IMR-90 (cell line): Measurements from ENCODE around the gene PLEKHG1. TPM values are rescaled to one million over a fixed set of nuclear protein-coding genes. Genes with fewer than 3 reads are reported as not detected.

Experiments
- ATAC-seq: fragments of 200-7000 bp; cut with Tn5 transposase; 2 replicates; pipeline ENCODE4 v1.9.1; 2020; ENCODE audit warnings: low read depth, mild to moderate bottlenecking, moderate library complexity
- BruUV-seq: library from RNA; stranded (reverse); fragments of 400-500 nt; replicated peaks from 2 replicates; lab custom pipeline; 2021; lab: Mats Ljungman, UMichigan
- CTCF ChIA-PET: fragments of 300-600 bp; formaldehyde crosslinking; extraction: SDS; loops from one replicate; lab custom pipeline; 2021; ENCODE audit warnings: antibody characterized with exemption; lab: Yijun Ruan, JAX
- POLR2A ChIA-PET: fragments of 300-600 bp; sonication (Branson Sonifier 250); formaldehyde crosslinking; loops from one replicate; lab custom pipeline; 2022; ENCODE audit warnings: antibody characterized with exemption; ENCODE audit not compliant: unreplicated experiment; lab: Charles Lee
- DNase-seq: peaks from one replicate; pipeline ENCODE4 v3.0.0; 2013
- H2AFZ ChIP-seq: replicated peaks from 2 replicates; pipeline ENCODE3; 2013; ENCODE audit warnings: low read length, mild to moderate bottlenecking; ENCODE audit not compliant: poor library complexity
- H2AK5ac ChIP-seq: 2 replicates; pipeline ENCODE4 v1.6.1; 2013; ENCODE audit warnings: low read depth, low read length, inconsistent platforms
- H2AK9ac ChIP-seq: replicated peaks from 2 replicates; pipeline ENCODE3; 2013; ENCODE audit warnings: mild to moderate bottlenecking, low read depth, low read length, moderate library complexity; ENCODE audit not compliant: poor library complexity
- H2BK120ac ChIP-seq: 2 replicates; pipeline ENCODE4 v1.6.1; 2013; ENCODE audit warnings: low read depth, low read length, inconsistent platforms
- H2BK15ac ChIP-seq: 3 replicates; pipeline ENCODE4 v1.6.1; 2013; ENCODE audit warnings: low read depth, low read length, inconsistent platforms
- H2BK20ac ChIP-seq: 2 replicates; pipeline ENCODE4 v1.6.1; 2013; ENCODE audit warnings: low read depth, mild to moderate bottlenecking, inconsistent platforms, low read length, moderate library complexity
- H2BK5ac ChIP-seq: 2 replicates; pipeline ENCODE4 v1.6.1; 2013; ENCODE audit warnings: mild to moderate bottlenecking, low read depth, low read length, inconsistent platforms; ENCODE audit not compliant: poor library complexity, severe bottlenecking
- H3K14ac ChIP-seq: replicated peaks from 2 replicates; pipeline ENCODE4 v1.6.1; 2013; ENCODE audit warnings: low read depth, low read length, inconsistent platforms
- H3K18ac ChIP-seq: 2 replicates; pipeline ENCODE4 v1.6.1; 2013; ENCODE audit warnings: low read depth, low read length, control low read depth
- H3K23ac ChIP-seq: 2 replicates; pipeline ENCODE4 v1.6.1; 2013; ENCODE audit warnings: low read depth, low read length, inconsistent platforms
- H3K27ac ChIP-seq: 2 replicates; pipeline ENCODE4 v1.5.1; 2013; ENCODE audit warnings: mild to moderate bottlenecking, control low read depth, low read length; ENCODE audit not compliant: insufficient read depth
- H3K27me3 ChIP-seq: 2 replicates; pipeline ENCODE4 v1.6.1; 2013; ENCODE audit warnings: low read length; ENCODE audit not compliant: control insufficient read depth, insufficient read depth
- H3K36me3 ChIP-seq: 2 replicates; pipeline ENCODE4 v1.6.1; 2013; ENCODE audit warnings: low read length, mixed read lengths; ENCODE audit not compliant: control insufficient read depth, insufficient read depth
- H3K4ac ChIP-seq: 2 replicates; pipeline ENCODE4 v1.6.1; 2013; ENCODE audit warnings: low read depth, low read length, inconsistent platforms
- H3K4me1 ChIP-seq: 2 replicates; pipeline ENCODE4 v1.6.1; 2013; ENCODE audit warnings: low read length, mixed read lengths; ENCODE audit not compliant: control insufficient read depth, insufficient read depth
- H3K4me2 ChIP-seq: 2 replicates; pipeline ENCODE4 v1.6.1; 2013; ENCODE audit warnings: low read depth, mild to moderate bottlenecking, control low read depth, low read length, moderate library complexity
- H3K4me3 ChIP-seq: 2 replicates; pipeline ENCODE4 v1.5.1; 2013; ENCODE audit warnings: low read depth, mild to moderate bottlenecking, control low read depth, low read length, moderate library complexity; ENCODE audit not compliant: insufficient read depth
- H3K56ac ChIP-seq: 2 replicates; pipeline ENCODE4 v1.6.1; 2013; ENCODE audit warnings: low read length, inconsistent platforms; ENCODE audit not compliant: insufficient read depth; ENCODE audit errors: extremely low read depth
- H3K79me1 ChIP-seq, 2 experiments: 2 replicates each; pipeline ENCODE4 v1.6.1; 2013; ENCODE audit warnings: low read length in 2 of 2, inconsistent platforms in 1 of 2, low read depth in 1 of 2
- H3K9ac ChIP-seq: 2 replicates; pipeline ENCODE4 v1.6.1; 2013; ENCODE audit warnings: low read depth, low read length, control low read depth
- H3K9me1 ChIP-seq: 2 replicates; pipeline ENCODE4 v1.6.1; 2013; ENCODE audit warnings: low read length, inconsistent platforms; ENCODE audit not compliant: insufficient read depth
- H3K9me3 ChIP-seq: 2 replicates; pipeline ENCODE4 v1.6.1; 2013; ENCODE audit warnings: low read length; ENCODE audit not compliant: control insufficient read depth, insufficient read depth
- H4K20me1 ChIP-seq: 2 replicates; pipeline ENCODE4 v1.6.1; 2013; ENCODE audit warnings: low read length, inconsistent platforms; ENCODE audit not compliant: insufficient read depth
- H4K5ac ChIP-seq: 2 replicates; pipeline ENCODE4 v1.6.1; 2013; ENCODE audit warnings: mild to moderate bottlenecking, low read depth, low read length, control low read depth
- H4K8ac ChIP-seq, 2 experiments: 2 replicates each; pipeline ENCODE4 v1.6.1; 2013; ENCODE audit warnings: low read depth in 2 of 2, low read length in 2 of 2, control low read depth in 1 of 2, inconsistent platforms in 1 of 2
- H4K91ac ChIP-seq: 2 replicates; pipeline ENCODE4 v1.6.1; 2013; ENCODE audit warnings: low read depth, low read length, inconsistent platforms; ENCODE audit not compliant: insufficient read depth
- MAFK ChIP-seq: IDR thresholded peaks from 2 replicates; pipeline ENCODE4 v1.6.1; 2012; ENCODE audit warnings: low read depth, low read length, improper control_type of control experiment
- MAZ ChIP-seq: IDR thresholded peaks from 2 replicates; pipeline ENCODE4 v1.6.1; 2012; ENCODE audit warnings: low read depth, mild to moderate bottlenecking, low read length, improper control_type of control experiment, moderate library complexity, borderline replicate concordance
- MXI1 ChIP-seq: IDR thresholded peaks from 2 replicates; pipeline ENCODE4 v1.6.1; 2012; ENCODE audit warnings: low read depth, mild to moderate bottlenecking, low read length, moderate library complexity, borderline replicate concordance
- RAD21 ChIP-seq: IDR thresholded peaks from 2 replicates; pipeline ENCODE4 v1.6.1; 2012; ENCODE audit warnings: low read length, improper control_type of control experiment
- WGBS, 2 experiments: methylation state at CpG; one replicate each; pipeline versions ENCODE4 v1.1.5 to v1.1.7; 2013; ENCODE audit warnings: missing lambda C conversion rate in 2 of 2; ENCODE audit not compliant: insufficient read length in 1 of 2; ENCODE audit errors: extremely low coverage in 2 of 2; 5-methylcytosine and 5-hydroxymethylcytosine counted together
- dilution Hi-C: fragments of 300-500 bp; cut with HindIII; formaldehyde crosslinking; loops from one replicate; pipeline ENCODE4 v1.14.3; 2018; ENCODE audit warnings: low sequenced_read_pairs; ENCODE audit not compliant: unreplicated experiment
- in situ Hi-C: fragments of 300-500 bp; cut with MboI; formaldehyde crosslinking; loops from 3 replicates; pipeline ENCODE4 v1.14.3; 2019; ENCODE audit warnings: low sequenced_read_pairs, inconsistent platforms, mixed read lengths
- intact Hi-C: fragments of 100-400 bp; cut with micrococcal nuclease; formaldehyde crosslinking; loops from 2 replicates; pipeline ENCODE4 v1.10.0; 2022
- polyA plus RNA-seq, 3 experiments: library from polyadenylated mRNA; depleted of rRNA; stranded (reverse); fragments of >200 nt; gene quantifications; 2 replicates each; pipeline ENCODE4 v1.2.3, GENCODE V29; 2012; ENCODE audit warnings: low replicate concordance in 1 of 3
- total RNA-seq: library from RNA; depleted of rRNA; stranded (reverse); fragments of >200 nt; gene quantifications from 2 replicates; pipeline ENCODE4 v1.2.3, GENCODE V29; 2012

Gene PLEKHG1
- total and polyA plus RNA-seq, 2 of the 4 experiments (the other 2 are of a cell fraction), result 0.09 to 0.36 TPM

DNA sequence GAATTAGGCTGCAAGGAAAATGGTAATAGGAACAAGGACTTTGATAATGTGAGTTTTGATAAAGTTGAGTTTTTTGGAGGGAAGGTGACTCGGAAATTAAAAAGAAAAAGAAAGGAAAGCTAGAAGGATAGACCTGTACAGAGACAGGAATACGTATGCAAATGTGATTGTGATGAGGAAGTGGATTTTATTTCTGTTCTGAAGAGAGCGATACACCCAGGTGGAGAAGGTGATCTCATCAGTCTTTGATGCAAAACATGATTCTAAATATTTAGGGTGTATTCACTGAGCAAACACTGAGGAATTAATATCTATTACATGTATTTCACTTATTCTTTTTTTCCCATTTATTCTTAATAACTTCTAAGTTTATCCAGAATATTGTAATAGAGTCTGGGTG is 9.2 kb upstream of the PLEKHG1 start:
- H3K18ac ChIP-seq, result no peak overlapping the region
- no peaks in the 10 kb centered on the region for H3K4me1 ChIP-seq
- dilution Hi-C loops, result no loop called here

More for the DNA sequence above, 9.2 kb upstream of the PLEKHG1 start:
- Histone ChIP-seq H3K9me1 (no peaks in the 10 kb centered on the region), H4K5ac (no peak overlapping the region), H3K36me3 (no peaks in the 10 kb centered on the region), H2AK9ac (no peak overlapping the region), H3K27ac (no peak overlapping the region), H2BK15ac (no peak overlapping the region), H3K23ac (no peak overlapping the region), H2BK20ac (no peak overlapping the region), H3K4ac (no peak overlapping the region), H2BK120ac (no peak overlapping the region), H3K14ac (no peak overlapping the region), H3K4me2 (no peak overlapping the region), H2BK5ac (no peak overlapping the region), H4K20me1 (no peaks in the 10 kb centered on the region), H2AK5ac (no peak overlapping the region), H3K56ac (no peak overlapping the region), H3K79me1 (no peaks in the 10 kb centered on the region), H3K9ac (no peak overlapping the region), H2AFZ (no peak overlapping the region), H3K4me3 (no peak overlapping the region), H4K91ac (no peak overlapping the region), H3K9me3 (no peaks in the 10 kb centered on the region), H3K27me3 (peaks cover 10% of the 10 kb centered on the region), H4K8ac (no peak overlapping the region)
- DNase-seq, result no peak
- CTCF ChIA-PET, result no interaction called here
- POLR2A ChIA-PET, result no interaction called here
- no peak for ATAC-seq
- TF ChIP-seq MAFK (no peak), MAZ (no peak), RAD21 (no peak), MXI1 (no peak)
- in situ Hi-C loops (no loop called here), intact Hi-C loops (no loop called here)
- WGBS, 2 experiments, result 20 to 100% methylated on average over 1 of the region's 3 CpGs
- no TSS peak for BruUV-seq
